ENCODE measurements around the gene PPP2R2C.

GRCh38 chr4:6303943-6304342 is 168.5 kb downstream of the PPP2R2C start:
- TF ChIP-seq CTCF (conservative IDR thresholded peaks at IDR 0.05; ENCODE audit: low read depth, low read length) = no peak
- TF ChIP-seq EZH2 (IDR thresholded peaks at IDR 0.05; ENCODE audit: low read length, unreplicated experiment) = no peak

Measured in PC-3 (cell line).